Endothelial cell (in vitro differentiated cells): ENCODE measurements around the gene RALY. TPM values are rescaled to one million over a fixed set of nuclear protein-coding genes. Genes with fewer than 3 reads are reported as not detected.
A peak's percentile ranks its signal among the peaks of the same experiment; 100 is the strongest.

ENCODE experiments used
- DNase-seq: peaks from one replicate; pipeline ENCODE4 v3.0.0; 2021; ENCODE audit warnings: low spot score
- H3K27ac Mint-ChIP-seq: one replicate; pipeline ENCODE4 v1.8.0; 2021; ENCODE audit warnings: mixed read lengths, inconsistent platforms; ENCODE audit not compliant: unreplicated experiment
- H3K27me3 Mint-ChIP-seq: one replicate; pipeline ENCODE4 v1.8.0; 2021; ENCODE audit warnings: mild to moderate bottlenecking, moderate library complexity, mixed read lengths, inconsistent platforms; ENCODE audit not compliant: unreplicated experiment
- H3K36me3 Mint-ChIP-seq: one replicate; pipeline ENCODE4 v1.8.0; 2021; ENCODE audit warnings: mild to moderate bottlenecking, low read depth, mixed read lengths, inconsistent platforms; ENCODE audit not compliant: unreplicated experiment
- H3K4me1 Mint-ChIP-seq: one replicate; pipeline ENCODE4 v1.8.0; 2021; ENCODE audit warnings: mild to moderate bottlenecking, mixed read lengths, inconsistent platforms; ENCODE audit not compliant: unreplicated experiment
- H3K4me3 Mint-ChIP-seq: one replicate; pipeline ENCODE4 v1.8.0; 2021; ENCODE audit warnings: mild to moderate bottlenecking, mixed read lengths, inconsistent platforms; ENCODE audit not compliant: unreplicated experiment
- H3K9me3 Mint-ChIP-seq: one replicate; pipeline ENCODE4 v1.8.0; 2021; ENCODE audit warnings: mixed read lengths, inconsistent platforms; ENCODE audit not compliant: unreplicated experiment
- CTCF ChIP-seq: fragments of 200-600 bp; sonication (generic); IDR thresholded peaks from one replicate; pipeline ENCODE4 v1.5.0; 2021; ENCODE audit warnings: antibody characterized with exemption; ENCODE audit not compliant: unreplicated experiment
- total RNA-seq: library from RNA; stranded (reverse); fragmentation: NEBNext Ultra II Directional; extraction: Animal tissue kit (Norgen Biotek cat#: 25700); gene quantifications from one replicate; pipeline ENCODE4 v1.2.1, GENCODE V29; 2021; ENCODE audit not compliant: unreplicated experiment

RALY gene
- total RNA-seq, 1 donor from 2014 or later, result 168 TPM

GRCh38 chr20:34083137-34083536, 89.4 kb downstream of the RALY start:
- peaks cover 31% of the 10 kb centered on the region for H3K36me3 Mint-ChIP-seq
- no peak overlapping the region for H3K4me3 Mint-ChIP-seq
- no peak for DNase-seq
- no peak overlapping the region for H3K27ac Mint-ChIP-seq
- peaks cover 12% of the 10 kb centered on the region for H3K4me1 Mint-ChIP-seq
- TF ChIP-seq CTCF, result no peak
- H3K9me3 Mint-ChIP-seq, result no peaks in the 10 kb centered on the region
- peaks cover 9% of the 10 kb centered on the region for H3K27me3 Mint-ChIP-seq

- DNase-seq, result no peak
- no peaks in the 10 kb centered on the region for H3K9me3 Mint-ChIP-seq
- H3K36me3 Mint-ChIP-seq, result peaks cover 35% of the 10 kb centered on the region
- H3K4me1 Mint-ChIP-seq, result peaks cover 10% of the 10 kb centered on the region
- H3K4me3 Mint-ChIP-seq, result no peak overlapping the region
- H3K27me3 Mint-ChIP-seq, result peaks cover 9% of the 10 kb centered on the region
- peak overlapping the region; percentile 7 for H3K27ac Mint-ChIP-seq
- no peak for TF ChIP-seq CTCF
Observed at GRCh38 chr20:34083781-34084180, 90.1 kb downstream of the RALY start.

- no peak for TF ChIP-seq CTCF
- peak overlapping the region; percentile 7 for H3K27ac Mint-ChIP-seq
- H3K36me3 Mint-ChIP-seq, result peaks cover 38% of the 10 kb centered on the region
- no peaks in the 10 kb centered on the region for H3K9me3 Mint-ChIP-seq
- H3K27me3 Mint-ChIP-seq, result peaks cover 9% of the 10 kb centered on the region
- peaks cover 10% of the 10 kb centered on the region for H3K4me1 Mint-ChIP-seq
- peak overlapping the region; percentile 57 for H3K4me3 Mint-ChIP-seq
- no peak for DNase-seq
Observed at GRCh38 chr20:34084227-34084923, 90.7 kb downstream of the RALY start.

GRCh38 chr20:34085544-34086040, 91.9 kb downstream of the RALY start:
- peak overlapping the region; percentile 16 for H3K27ac Mint-ChIP-seq
- H3K27me3 Mint-ChIP-seq, result peaks cover 9% of the 10 kb centered on the region
- peak overlapping the region; percentile 32 for H3K4me3 Mint-ChIP-seq
- DNase-seq, result no peak
- no peak for TF ChIP-seq CTCF
- H3K36me3 Mint-ChIP-seq, result peaks cover 39% of the 10 kb centered on the region
- no peaks in the 10 kb centered on the region for H3K9me3 Mint-ChIP-seq
- peaks cover 4% of the 10 kb centered on the region for H3K4me1 Mint-ChIP-seq
